Loucy (cell line): Measurements from ENCODE around the gene LRCH1.

ENCODE experiments used
- H2AFZ ChIP-seq: fragments of 200-600 bp; sonication (generic); 2 replicates; pipeline ENCODE4 v1.6.0; 2016; ENCODE audit warnings: antibody characterized with exemption, mild to moderate bottlenecking, low read length, moderate library complexity
- H3F3A ChIP-seq: fragments of 200-600 bp; 2 replicates; pipeline ENCODE4 v1.6.0; 2016; ENCODE audit warnings: antibody characterized with exemption, low read depth, mild to moderate bottlenecking
- H3K27me3 ChIP-seq: fragments of 200-600 bp; sonication (generic); 2 replicates; pipeline ENCODE4 v1.6.1; 2014; ENCODE audit warnings: low read length, mild to moderate bottlenecking; ENCODE audit not compliant: insufficient read depth, poor library complexity, severe bottlenecking
- H3K36me3 ChIP-seq: fragments of 200-600 bp; sonication (generic); 2 replicates; pipeline ENCODE4 v1.6.1; 2016; ENCODE audit warnings: low read length; ENCODE audit not compliant: insufficient read depth
- H3K4me1 ChIP-seq: fragments of 200-600 bp; sonication (generic); 2 replicates; pipeline ENCODE4 v1.5.1; 2014; ENCODE audit warnings: low read length, mild to moderate bottlenecking; ENCODE audit not compliant: insufficient read depth, poor library complexity, severe bottlenecking
- H3K4me2 ChIP-seq: fragments of 200-600 bp; sonication (generic); 2 replicates; pipeline ENCODE4 v1.6.0; 2014; ENCODE audit warnings: antibody characterized with exemption, low read length, low read depth, mild to moderate bottlenecking; ENCODE audit not compliant: poor library complexity, severe bottlenecking
- H3K4me3 ChIP-seq: fragments of 200-600 bp; sonication (generic); 2 replicates; pipeline ENCODE4 v1.5.1; 2014; ENCODE audit warnings: low read length, mild to moderate bottlenecking, mixed read lengths; ENCODE audit not compliant: poor library complexity, severe bottlenecking
- H3K79me2 ChIP-seq: fragments of 200-600 bp; sonication (generic); 2 replicates; pipeline ENCODE4 v1.6.1; 2014; ENCODE audit warnings: low read length; ENCODE audit not compliant: insufficient read depth
- H3K9ac ChIP-seq: fragments of 200-600 bp; sonication (generic); 2 replicates; pipeline ENCODE4 v1.6.0; 2014; ENCODE audit warnings: mild to moderate bottlenecking, low read depth, low read length, moderate library complexity; ENCODE audit not compliant: poor library complexity, severe bottlenecking
- H3K9me2 ChIP-seq: fragments of 200-600 bp; sonication (generic); replicated peaks from 2 replicates; pipeline ENCODE4 v1.6.1; 2016; ENCODE audit warnings: low read depth, low read length, mixed read lengths
- H3K9me3 ChIP-seq: fragments of 200-600 bp; sonication (generic); 2 replicates; pipeline ENCODE4 v1.6.1; 2014; ENCODE audit warnings: mild to moderate bottlenecking, antibody characterized with exemption, low read length, low read depth; ENCODE audit not compliant: insufficient read depth
- H4K20me1 ChIP-seq: fragments of 200-600 bp; sonication (generic); 2 replicates; pipeline ENCODE4 v1.6.0; 2014; ENCODE audit warnings: antibody characterized with exemption, low read length, mild to moderate bottlenecking; ENCODE audit not compliant: insufficient read depth, poor library complexity, severe bottlenecking
- CTCF ChIP-seq: fragments of 200-600 bp; sonication (generic); conservative IDR thresholded peaks from 2 replicates; pipeline ENCODE4 v1.5.1; 2014; ENCODE audit warnings: mild to moderate bottlenecking, antibody characterized with exemption, low read length
- EZH2phosphoT487 ChIP-seq: fragments of 200-600 bp; IDR thresholded peaks from 2 replicates; pipeline ENCODE4 v1.6.1; 2018; ENCODE audit warnings: antibody characterized with exemption, mild to moderate bottlenecking, moderate library complexity, borderline replicate concordance

The LRCH1 gene

GRCh38 chr13:46606970-46607369 lies 54.0 kb downstream of the LRCH1 start:
- H3K9me2 ChIP-seq: no peaks in the 10 kb centered on the region
- peaks cover 33% of the 10 kb centered on the region for H4K20me1 ChIP-seq
- no peaks in the 10 kb centered on the region for H3K36me3 ChIP-seq
- H3K4me1 ChIP-seq: peaks cover 40% of the 10 kb centered on the region
- no peak overlapping the region for H3K4me2 ChIP-seq
- no peak overlapping the region for H3K4me3 ChIP-seq
- H3K79me2 ChIP-seq: peaks cover 93% of the 10 kb centered on the region
- no peak for TF ChIP-seq CTCF
- no peak for TF ChIP-seq EZH2phosphoT487
- no peaks in the 10 kb centered on the region for H3F3A ChIP-seq
- H3K9me3 ChIP-seq: no peaks in the 10 kb centered on the region
- H3K9ac ChIP-seq: no peak overlapping the region
- H2AFZ ChIP-seq: no peak overlapping the region
- H3K27me3 ChIP-seq: no peaks in the 10 kb centered on the region

- no peaks in the 10 kb centered on the region for H3F3A ChIP-seq
- H3K36me3 ChIP-seq: no peaks in the 10 kb centered on the region
- no peak overlapping the region for H3K4me3 ChIP-seq
- H3K27me3 ChIP-seq: no peaks in the 10 kb centered on the region
- no peak overlapping the region for H3K4me2 ChIP-seq
- no peak overlapping the region for H2AFZ ChIP-seq
- H4K20me1 ChIP-seq: peaks cover 33% of the 10 kb centered on the region
- peaks cover 93% of the 10 kb centered on the region for H3K79me2 ChIP-seq
- peaks cover 37% of the 10 kb centered on the region for H3K4me1 ChIP-seq
- H3K9ac ChIP-seq: no peak overlapping the region
- no peaks in the 10 kb centered on the region for H3K9me2 ChIP-seq
- no peaks in the 10 kb centered on the region for H3K9me3 ChIP-seq
- TF ChIP-seq EZH2phosphoT487 (no peak), CTCF (no peak)
Measured at GRCh38 chr13:46607768-46608564, 55.0 kb downstream of the LRCH1 start.

GRCh38 chr13:46609052-46609451 lies 56.1 kb downstream of the LRCH1 start:
- peaks cover 93% of the 10 kb centered on the region for H3K79me2 ChIP-seq
- H3K4me2 ChIP-seq: no peak overlapping the region
- H4K20me1 ChIP-seq: peaks cover 33% of the 10 kb centered on the region
- H2AFZ ChIP-seq: no peak overlapping the region
- H3K4me3 ChIP-seq: no peak overlapping the region
- H3F3A ChIP-seq: no peaks in the 10 kb centered on the region
- H3K36me3 ChIP-seq: no peaks in the 10 kb centered on the region
- no peaks in the 10 kb centered on the region for H3K9me2 ChIP-seq
- no peak for TF ChIP-seq CTCF
- TF ChIP-seq EZH2phosphoT487: no peak
- no peaks in the 10 kb centered on the region for H3K9me3 ChIP-seq
- no peak overlapping the region for H3K9ac ChIP-seq
- H3K4me1 ChIP-seq: peaks cover 37% of the 10 kb centered on the region
- H3K27me3 ChIP-seq: no peaks in the 10 kb centered on the region
